ENCODE results near the gene TENT4A. TPM values are rescaled to one million over a fixed set of nuclear protein-coding genes. Genes with fewer than 3 reads are reported as not detected.

The TENT4A gene
- total RNA-seq, 6 donors from 2014 or later, result 19.7 to 44.0 (median 27.3) TPM

DNA sequence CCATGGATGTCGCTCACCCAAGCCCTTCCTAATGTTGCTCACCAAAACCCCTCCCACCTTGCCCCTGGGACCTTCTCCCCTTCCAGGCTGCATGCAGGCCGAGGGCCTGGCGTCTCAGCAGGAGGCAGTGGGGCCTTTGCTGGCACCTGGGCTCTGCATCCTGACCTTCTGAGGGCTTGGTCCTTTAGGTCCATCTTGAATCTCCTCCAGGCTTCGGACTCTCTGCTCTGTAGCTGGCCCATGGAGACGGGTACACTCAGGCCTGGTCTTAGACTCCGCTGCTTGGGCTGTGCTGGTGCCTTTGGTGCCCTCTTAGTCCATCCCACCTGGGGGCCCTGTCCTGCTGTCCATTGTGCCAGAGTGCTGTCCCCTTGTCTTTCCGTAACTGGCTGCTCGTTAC is 14.0 kb downstream of the TENT4A start:
- TF ChIP-seq, protein P1, sequence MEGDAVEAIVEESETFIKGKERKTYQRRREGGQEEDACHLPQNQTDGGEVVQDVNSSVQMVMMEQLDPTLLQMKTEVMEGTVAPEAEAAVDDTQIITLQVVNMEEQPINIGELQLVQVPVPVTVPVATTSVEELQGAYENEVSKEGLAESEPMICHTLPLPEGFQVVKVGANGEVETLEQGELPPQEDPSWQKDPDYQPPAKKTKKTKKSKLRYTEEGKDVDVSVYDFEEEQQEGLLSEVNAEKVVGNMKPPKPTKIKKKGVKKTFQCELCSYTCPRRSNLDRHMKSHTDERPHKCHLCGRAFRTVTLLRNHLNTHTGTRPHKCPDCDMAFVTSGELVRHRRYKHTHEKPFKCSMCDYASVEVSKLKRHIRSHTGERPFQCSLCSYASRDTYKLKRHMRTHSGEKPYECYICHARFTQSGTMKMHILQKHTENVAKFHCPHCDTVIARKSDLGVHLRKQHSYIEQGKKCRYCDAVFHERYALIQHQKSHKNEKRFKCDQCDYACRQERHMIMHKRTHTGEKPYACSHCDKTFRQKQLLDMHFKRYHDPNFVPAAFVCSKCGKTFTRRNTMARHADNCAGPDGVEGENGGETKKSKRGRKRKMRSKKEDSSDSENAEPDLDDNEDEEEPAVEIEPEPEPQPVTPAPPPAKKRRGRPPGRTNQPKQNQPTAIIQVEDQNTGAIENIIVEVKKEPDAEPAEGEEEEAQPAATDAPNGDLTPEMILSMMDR (IDR thresholded peaks at IDR 0.05), result no peak
- TF ChIP-seq POLR2AphosphoS5 (IDR thresholded peaks at IDR 0.05), result no peak
- no peak for TF ChIP-seq EP300 (IDR thresholded peaks at IDR 0.05)
- no peak for TF ChIP-seq POLR2A (IDR thresholded peaks at IDR 0.05)
- Histone ChIP-seq H3K4me3 (no peak overlapping the region), H3K4me1 (peaks cover 39 to 53% (median 46%) of the 10 kb centered on the region in 4 donors), H3K27me3 (no peaks in the 10 kb centered on the region), H3K9me3 (no peaks in the 10 kb centered on the region), H3K36me3 (peaks cover 0 to 10% (median 3%) of the 10 kb centered on the region in 4 donors), H3K27ac (no peak overlapping the region)
- no peak for DNase-seq
- 97 to 98% methylated on average over 8 of the region's 8 CpGs for WGBS, 2 donors
- peak in 1 of 2 donors; percentile 38 for ATAC-seq (ENCODE audit: low FRiP score in 2 of 2)

DNA sequence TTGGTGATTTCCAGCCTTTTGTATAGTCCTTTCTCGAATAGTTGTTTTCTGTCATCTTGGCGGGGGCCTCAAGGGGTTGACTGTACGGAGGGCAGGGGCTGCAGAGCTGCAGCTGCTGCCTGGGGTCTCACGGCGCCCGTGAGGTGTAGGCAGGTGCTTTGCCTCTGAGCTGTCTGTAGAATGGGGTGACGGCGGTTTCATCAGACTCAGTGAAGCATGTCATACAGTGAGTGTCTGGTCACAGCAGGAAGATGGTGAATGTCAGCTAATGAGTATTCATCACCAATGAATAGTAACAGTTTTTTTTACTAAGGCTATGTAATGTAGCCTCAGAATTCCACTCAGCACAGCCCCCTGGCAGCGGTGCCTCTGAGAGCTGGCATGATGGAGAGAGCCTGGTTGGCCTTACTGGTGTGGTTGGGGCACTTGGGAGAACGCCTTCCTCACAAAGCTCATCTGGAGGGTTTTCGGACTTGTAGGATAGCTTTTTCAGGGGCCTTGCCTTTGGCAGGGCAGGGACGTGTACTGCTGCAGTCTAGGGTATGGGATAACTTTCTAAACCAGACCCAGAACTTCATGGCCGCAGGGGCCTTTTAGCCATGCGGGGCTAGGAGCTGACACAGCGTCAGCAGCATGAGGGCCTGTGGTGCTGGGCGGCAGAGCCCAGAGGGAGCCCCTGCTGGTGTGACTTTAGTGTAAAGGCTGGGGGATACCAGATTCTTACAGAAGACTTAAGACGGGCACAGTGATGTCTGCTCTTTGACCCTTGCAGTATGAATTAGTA is 15.0 kb downstream of the TENT4A start:
- Histone ChIP-seq H3K4me3 (no peak overlapping the region), H3K4me1 (peaks cover 39 to 53% (median 47%) of the 10 kb centered on the region in 4 donors), H3K27ac (no peak overlapping the region), H3K27me3 (no peaks in the 10 kb centered on the region), H3K36me3 (peaks cover 0 to 10% (median 3%) of the 10 kb centered on the region in 4 donors), H3K9me3 (no peaks in the 10 kb centered on the region)
- DNase-seq, result no peak
- 91 to 92% methylated on average over 16 to 17 of the region's 17 CpGs for WGBS, 2 donors
- no peak for TF ChIP-seq EP300 (IDR thresholded peaks at IDR 0.05)
- TF ChIP-seq, protein P1 (IDR thresholded peaks at IDR 0.05), result no peak
- TF ChIP-seq POLR2A (IDR thresholded peaks at IDR 0.05), result no peak
- no peak for TF ChIP-seq POLR2AphosphoS5 (IDR thresholded peaks at IDR 0.05)
- ATAC-seq (ENCODE audit: low FRiP score in 2 of 2), result no peak

DNA sequence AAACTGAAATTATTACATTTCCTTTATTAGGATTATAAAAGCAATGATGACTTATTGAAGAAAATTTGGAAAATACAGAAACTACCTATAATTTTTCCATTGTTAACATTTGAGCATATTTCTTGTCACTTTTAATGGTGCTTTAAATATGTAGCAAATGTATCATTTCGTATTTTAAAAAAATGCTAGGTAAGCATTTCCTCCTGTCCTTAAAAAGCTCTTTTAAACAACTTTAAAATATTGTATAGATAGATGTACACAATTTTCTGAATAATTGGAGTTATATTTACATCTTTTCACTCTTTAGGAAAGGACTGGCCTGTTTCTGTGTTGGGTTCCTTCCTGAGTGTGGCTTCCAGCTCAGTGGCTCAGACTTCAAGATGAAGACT is 15.6 kb downstream of the TENT4A start:
- no peak for ATAC-seq (ENCODE audit: low FRiP score in 2 of 2)
- H3K4me1 ChIP-seq, result peaks cover 37 to 52% (median 45%) of the 10 kb centered on the region in 4 donors
- WGBS, 2 donors, result 77 to 89% methylated on average over 1 of the region's 1 CpG

DNA sequence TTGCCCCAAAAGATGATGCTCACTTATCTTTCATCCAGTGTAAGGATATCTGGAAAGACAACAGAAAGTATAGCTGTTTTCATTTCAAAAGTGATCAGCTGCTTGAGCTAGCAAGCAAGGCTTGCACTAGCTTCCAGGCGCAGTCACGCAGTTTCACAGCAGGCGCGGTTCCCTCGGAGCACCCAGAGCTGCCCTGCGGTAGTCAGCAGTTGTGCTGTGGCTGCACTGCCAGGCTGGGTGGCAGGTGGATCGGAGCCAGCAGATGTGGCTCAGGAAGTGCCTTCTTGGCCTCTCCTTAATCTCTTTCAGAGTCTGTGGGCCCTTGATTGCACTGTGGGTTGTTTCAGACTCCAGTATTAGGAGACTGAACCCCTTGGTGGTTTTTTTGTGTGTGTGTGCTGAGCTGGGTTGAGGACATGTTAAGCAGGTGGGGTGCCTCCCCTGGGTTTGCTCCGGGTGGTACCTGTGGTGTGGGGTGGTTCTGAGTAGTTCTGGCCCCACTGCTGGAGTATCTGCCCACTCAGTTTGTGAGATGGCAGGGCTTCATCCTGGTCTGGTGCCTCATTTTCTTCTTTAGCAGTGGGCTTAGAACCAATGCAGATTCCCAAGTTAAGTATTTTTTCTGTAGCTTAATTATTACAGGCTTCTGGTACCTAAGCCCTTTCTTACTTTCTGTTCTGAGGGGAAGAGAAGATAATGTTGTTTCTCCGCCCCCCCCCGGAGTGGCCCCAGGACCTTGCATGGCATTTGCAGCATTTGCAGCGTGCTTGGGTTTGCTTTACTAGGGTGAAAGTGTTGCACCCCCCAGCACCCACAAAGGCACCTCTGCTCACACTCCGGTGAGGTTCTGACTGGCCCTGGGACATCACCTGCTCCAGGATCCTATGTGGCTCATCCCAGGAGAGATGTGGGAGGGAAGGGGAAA is 16.4 kb downstream of the TENT4A start:
- Histone ChIP-seq H3K4me1 (peaks cover 35 to 51% (median 45%) of the 10 kb centered on the region in 4 donors), H3K27me3 (no peaks in the 10 kb centered on the region), H3K27ac (no peak overlapping the region), H3K36me3 (peaks cover 0 to 6% (median 3%) of the 10 kb centered on the region in 4 donors), H3K4me3 (no peak overlapping the region), H3K9me3 (no peaks in the 10 kb centered on the region)
- DNase-seq (no peak), ATAC-seq (ENCODE audit: low FRiP score in 2 of 2) (no peak)
- no peak for TF ChIP-seq POLR2A (IDR thresholded peaks at IDR 0.05)
- TF ChIP-seq POLR2AphosphoS5 (IDR thresholded peaks at IDR 0.05), result no peak
- TF ChIP-seq, protein P1 (IDR thresholded peaks at IDR 0.05), result no peak
- TF ChIP-seq EP300 (IDR thresholded peaks at IDR 0.05), result no peak
- WGBS, 2 donors, result 74 to 83% methylated on average over 10 to 12 of the region's 12 CpGs

More for the DNA sequence above, 15.6 kb downstream of the TENT4A start:
- Histone ChIP-seq H3K9me3 (no peaks in the 10 kb centered on the region), H3K4me3 (no peak overlapping the region), H3K27ac (no peak overlapping the region), H3K36me3 (peaks cover 0 to 10% (median 3%) of the 10 kb centered on the region in 4 donors), H3K27me3 (no peaks in the 10 kb centered on the region)
- DNase-seq, result no peak
- TF ChIP-seq POLR2AphosphoS5 (IDR thresholded peaks at IDR 0.05), result no peak
- TF ChIP-seq POLR2A (IDR thresholded peaks at IDR 0.05), result no peak
- TF ChIP-seq, protein P1 (IDR thresholded peaks at IDR 0.05), result no peak

All from upper lobe of left lung (tissue), 6 donors.